NCI-H1092 treated with DMSO at 0.1 percent for 48 hours (cell line): Measurements from ENCODE around the gene RASSF5.

ENCODE experiments used
- DNase-seq: peaks from one replicate; lab custom pipeline; 2025; lab: John Stamatoyannopoulos, UW

Gene RASSF5

GRCh38 chr1:206514813-206515387, 7.6 kb downstream of the RASSF5 start:
- DNase-seq, result no peak

- DNase-seq, result no peak
Observed at GRCh38 chr1:206516728-206516990, 9.3 kb downstream of the RASSF5 start.

- no peak for DNase-seq
Observed at GRCh38 chr1:206517784-206518183, 10.5 kb downstream of the RASSF5 start.

- DNase-seq, result no peak
Observed at GRCh38 chr1:206518206-206518605, 10.9 kb downstream of the RASSF5 start.

DNA sequence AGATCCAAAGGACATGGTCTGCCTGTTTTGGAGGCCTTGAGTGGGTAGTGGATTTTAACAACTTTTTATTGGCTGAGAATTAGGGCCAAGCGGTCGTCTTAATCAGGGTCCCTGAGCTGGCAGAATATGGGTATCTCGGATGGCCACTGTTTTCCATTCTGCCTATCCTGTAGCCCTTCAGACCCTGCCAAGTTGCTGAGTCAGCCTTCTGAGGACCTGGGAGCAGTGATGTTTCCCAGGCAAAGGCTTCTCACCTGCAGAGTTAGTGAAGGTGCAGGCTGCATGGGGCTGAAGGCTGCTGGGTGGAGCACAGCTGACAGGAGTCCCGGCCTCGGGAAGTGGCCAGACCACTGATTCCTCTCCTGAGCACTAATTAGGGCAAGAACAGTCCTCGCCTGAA, 11.4 kb downstream of the RASSF5 start:
- no peak for DNase-seq

DNA sequence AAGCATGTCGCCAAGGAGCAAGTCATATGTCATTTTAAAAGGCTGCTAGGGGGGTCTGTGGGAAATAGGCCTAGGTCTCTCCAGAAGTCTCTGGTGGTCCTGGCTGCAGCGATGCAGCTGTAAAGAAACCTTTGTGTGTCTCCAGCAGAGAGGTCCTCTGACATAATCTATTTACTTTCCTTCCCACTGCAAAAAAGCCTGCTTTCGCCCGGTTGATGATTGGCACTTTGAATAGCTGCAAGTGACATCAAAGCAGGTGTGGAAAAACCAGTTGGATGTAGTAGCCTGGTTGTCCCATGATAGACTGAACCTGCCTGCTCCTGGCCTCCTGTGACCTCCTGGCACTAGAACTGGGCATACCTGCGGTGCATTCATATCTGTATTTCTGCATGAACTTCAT, 13.8 kb downstream of the RASSF5 start:
- DNase-seq, result no peak

- DNase-seq, result no peak
Observed at GRCh38 chr1:206521694-206522402, 14.5 kb downstream of the RASSF5 start.

DNA sequence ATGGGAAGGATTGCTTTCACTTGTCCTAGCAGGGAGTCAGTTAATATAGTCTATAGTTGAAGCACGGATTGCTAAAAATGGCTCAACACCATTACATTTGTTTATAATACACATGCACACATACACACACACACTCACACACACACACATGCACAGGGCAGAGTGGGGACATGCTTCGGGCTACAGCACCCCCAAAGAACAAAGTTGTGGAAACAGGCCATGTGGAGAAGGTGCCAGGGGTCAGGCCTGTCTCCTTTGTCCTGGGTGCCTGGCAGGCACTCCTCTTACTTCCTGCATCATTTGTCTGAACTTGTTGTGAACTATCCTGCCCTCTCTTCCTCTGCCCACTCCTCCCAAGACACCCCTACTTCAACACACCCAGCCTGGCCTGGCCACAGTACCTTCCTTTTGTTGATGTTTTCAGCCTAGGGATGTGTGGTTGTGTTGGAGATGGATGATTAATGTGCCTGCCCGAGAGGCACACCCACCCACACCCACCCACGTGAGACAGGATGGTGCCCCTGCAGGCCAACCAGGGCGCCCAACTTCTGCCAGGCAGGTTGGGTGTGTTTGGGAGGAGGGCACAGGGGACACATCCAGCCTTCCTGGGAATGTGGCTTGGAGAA, 17.5 kb downstream of the RASSF5 start:
- DNase-seq, result no peak

GRCh38 chr1:206526064-206526911, 19.0 kb downstream of the RASSF5 start:
- DNase-seq, result no peak

DNA sequence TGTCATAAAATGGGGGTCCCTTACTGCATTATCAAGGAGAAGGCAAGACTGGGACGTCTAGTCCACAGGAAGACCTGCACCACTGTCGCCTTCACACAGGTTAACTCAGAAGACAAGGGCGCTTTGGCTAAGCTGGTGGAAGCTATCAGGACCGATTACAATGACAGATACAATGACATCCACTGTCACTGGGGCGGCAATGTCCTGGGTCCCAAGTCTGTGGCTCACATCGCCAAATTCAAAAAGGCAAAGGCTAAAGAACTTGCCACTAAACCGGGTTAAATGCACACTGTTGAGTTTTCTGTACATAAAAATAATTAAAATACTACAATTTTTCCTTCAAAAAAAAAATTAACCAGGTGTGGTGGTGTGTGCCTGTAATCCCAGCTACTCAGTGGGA, 22.1 kb downstream of the RASSF5 start:
- DNase-seq, result no peak

- no peak for DNase-seq
Observed at GRCh38 chr1:206532368-206532767, 25.0 kb downstream of the RASSF5 start.

GRCh38 chr1:206534552-206534951, 27.2 kb downstream of the RASSF5 start:
- DNase-seq, result no peak

- no peak for DNase-seq
Observed at GRCh38 chr1:206535853-206536188, 28.5 kb downstream of the RASSF5 start.

DNA sequence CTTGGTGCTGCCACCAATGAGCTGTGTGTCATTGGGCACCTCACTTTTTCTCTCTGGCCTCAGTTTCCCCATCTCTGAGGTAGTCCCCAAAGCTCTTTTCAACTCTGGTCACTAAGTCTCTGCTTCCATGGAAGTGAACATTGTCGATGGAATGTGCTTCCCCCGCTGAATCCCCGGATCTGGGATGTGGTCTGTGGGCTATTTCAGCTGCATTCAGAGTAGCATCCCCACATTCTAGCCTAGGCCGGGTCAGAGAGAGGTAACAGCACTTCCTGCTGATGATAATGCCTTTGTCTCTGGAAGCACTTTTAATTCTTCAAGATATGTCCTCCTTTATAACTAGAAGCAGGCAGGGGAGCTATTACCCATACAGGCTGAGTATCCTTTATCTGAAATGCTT, 29.8 kb downstream of the RASSF5 start:
- DNase-seq, result no peak

DNA sequence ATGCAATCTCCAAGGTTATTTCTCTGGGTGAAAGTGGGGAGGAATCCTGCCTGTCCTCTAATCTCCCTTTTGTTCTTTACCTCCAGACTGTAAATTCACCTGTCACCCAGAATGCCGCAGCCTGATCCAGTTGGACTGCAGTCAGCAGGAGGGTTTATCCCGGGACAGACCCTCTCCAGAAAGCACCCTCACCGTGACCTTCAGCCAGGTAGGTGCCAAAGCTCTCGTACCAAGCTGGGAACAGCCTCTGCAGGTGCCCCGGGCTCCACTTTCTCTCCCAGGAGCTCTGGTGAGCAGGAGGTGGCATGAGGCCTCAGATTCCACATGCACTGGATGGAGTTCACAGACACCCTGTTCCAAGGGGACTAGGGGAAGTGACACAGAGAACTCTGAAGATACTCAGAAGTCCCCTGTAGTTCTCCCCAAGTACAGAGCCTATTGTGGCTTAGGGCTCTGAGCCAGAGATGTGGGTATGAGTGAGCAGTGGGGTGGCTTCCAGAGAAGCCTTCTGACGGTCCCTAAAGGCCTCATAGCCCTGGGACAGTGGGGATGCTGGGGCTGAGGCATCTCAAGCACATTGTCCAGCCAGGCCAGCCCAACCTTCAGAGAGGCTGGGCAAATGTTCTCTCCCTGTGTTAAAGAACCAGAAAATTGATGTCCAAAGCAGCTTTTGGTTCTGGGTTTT, 30.9 kb downstream of the RASSF5 start:
- DNase-seq, result no peak

- DNase-seq, result no peak
Observed at GRCh38 chr1:206538901-206539640, 31.7 kb downstream of the RASSF5 start.

DNA sequence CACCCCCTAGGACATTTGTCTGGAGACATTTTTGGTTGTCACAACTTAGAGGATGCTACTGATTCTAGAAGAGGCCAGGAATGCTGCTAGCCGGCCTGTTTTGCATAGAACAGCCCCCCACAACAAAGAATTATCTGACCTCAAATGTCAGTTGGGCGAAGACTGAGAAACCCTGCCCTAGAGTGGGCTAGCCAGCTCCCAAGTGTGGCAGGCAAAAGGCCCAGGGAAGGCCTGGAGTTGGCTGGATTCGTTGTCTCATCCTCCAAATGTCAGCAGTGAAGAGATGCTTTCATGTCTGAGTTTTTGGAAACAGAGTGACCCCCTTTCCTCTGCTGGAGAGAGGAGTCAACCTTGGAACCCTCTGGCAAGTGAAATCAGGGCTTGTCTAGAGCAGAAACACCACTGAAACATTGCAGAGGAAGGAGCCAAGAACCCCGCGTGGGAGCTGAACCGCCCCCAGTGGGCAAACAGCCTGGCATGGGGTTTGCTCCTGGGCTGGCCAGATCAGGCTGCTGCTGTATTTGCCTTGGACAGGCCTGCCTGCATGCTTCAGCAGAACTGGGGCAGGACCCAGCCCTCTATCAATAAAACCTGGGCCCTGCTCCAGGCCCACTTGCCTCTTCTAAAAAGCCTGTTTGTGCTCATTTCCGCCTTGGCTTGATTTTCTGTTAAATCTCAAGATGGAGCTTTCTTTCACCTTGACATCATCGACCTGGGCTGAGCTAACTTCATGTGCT, 32.9 kb downstream of the RASSF5 start:
- DNase-seq, result peak; percentile 88

- no peak for DNase-seq
Observed at GRCh38 chr1:206541236-206541833, 34.0 kb downstream of the RASSF5 start.

DNA sequence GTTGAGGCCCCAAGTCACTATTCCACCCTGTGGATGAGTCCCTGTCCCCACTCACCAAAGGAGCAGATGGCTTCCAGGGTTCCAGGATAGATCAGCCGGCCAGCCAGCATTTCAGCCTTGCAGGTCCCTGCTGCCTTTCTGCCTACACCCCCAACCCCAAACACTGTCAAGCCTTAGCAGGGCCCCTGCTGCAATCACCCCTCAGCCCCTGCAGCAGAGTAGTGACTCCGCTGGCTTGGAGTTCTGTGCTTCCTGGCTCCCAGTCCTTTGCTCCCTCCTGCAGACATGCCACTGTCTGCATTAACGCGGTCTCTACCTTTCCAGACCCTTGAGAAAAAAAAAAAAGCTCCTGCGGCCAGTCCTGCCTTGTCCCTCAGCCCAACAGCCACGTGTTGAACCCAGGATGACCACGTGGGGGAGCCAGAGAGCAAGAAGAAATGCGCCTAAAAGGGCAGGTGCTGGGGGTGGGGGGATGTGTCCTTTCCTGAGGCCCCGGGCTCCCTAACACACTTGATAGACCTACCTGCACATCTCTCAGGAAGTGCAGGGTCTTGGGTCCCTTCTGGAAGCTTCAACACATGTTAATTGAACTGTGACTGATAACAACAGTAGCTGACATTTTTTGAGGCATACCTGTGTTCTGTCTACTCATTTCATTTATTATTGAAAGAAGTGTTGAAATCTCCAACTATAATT, 37.4 kb downstream of the RASSF5 start:
- DNase-seq, result peak; percentile 70

- no peak for DNase-seq
Observed at GRCh38 chr1:206545351-206545750, 38.0 kb downstream of the RASSF5 start.
